Measurements from ENCODE around the gene SPOP. TPM values are rescaled to one million over a fixed set of nuclear protein-coding genes. Genes with fewer than 3 reads are reported as not detected.

Gene SPOP
- total RNA-seq, 4 donors from 2014 or later: 75.6 to 352 (median 95.3) TPM

- Histone ChIP-seq H3K9me3 (no peaks in the 10 kb centered on the region), H3K27ac (peak overlapping the region; percentile 28 to 84 (median 62)), H3K4me3 (no peak overlapping the region), H3K4me1 (peaks cover 0 to 22% (median under 1%) of the 10 kb centered on the region in 4 donors), H3K27me3 (no peaks in the 10 kb centered on the region), H3K36me3 (peaks cover 0 to 4% (median 0%) of the 10 kb centered on the region in 4 donors)
- 80 to 92% methylated on average over 1 to 3 of the region's 3 CpGs for WGBS, 2 donors (ENCODE audit: low coverage in 1 of 2)
- intact Hi-C loops (cut with DNase I; ENCODE audit: low total_unique reads): no loop called here
- no peak for DNase-seq
- in situ Hi-C loops (cut with MboI; ENCODE audit: low pct_ligation_motif_present in 1 of 4, low pct_unique_long_range_greater_than_20kb in 1 of 4, low sequenced_read_pairs in 3 of 4): no loop called here
- no peak for TF ChIP-seq POLR2A (IDR thresholded peaks at IDR 0.05)
- no peak for TF ChIP-seq POLR2AphosphoS5 (IDR thresholded peaks at IDR 0.05)
- no peak for TF ChIP-seq EP300 (IDR thresholded peaks at IDR 0.05; ENCODE audit: low read depth)
- no peak for TF ChIP-seq CTCF (IDR thresholded peaks at IDR 0.05)
Observed at GRCh38 chr17:49640556-49640955, 37.3 kb downstream of the SPOP start.

- intact Hi-C loops (cut with DNase I; ENCODE audit: low total_unique reads) (loop anchor here (10.0 kb wide), 1 partner anchor 64 kb away; the partner anchor contains the start of gene NXPH3), in situ Hi-C loops (cut with MboI; ENCODE audit: low pct_ligation_motif_present in 1 of 4, low pct_unique_long_range_greater_than_20kb in 1 of 4, low sequenced_read_pairs in 3 of 4) (no loop called here)
- H3K4me1 ChIP-seq: peaks cover 5 to 35% (median 8%) of the 10 kb centered on the region in 4 donors
- no peak overlapping the region for H3K4me3 ChIP-seq
- peaks cover 0 to 4% (median 0%) of the 10 kb centered on the region in 4 donors for H3K36me3 ChIP-seq
- no peaks in the 10 kb centered on the region for H3K9me3 ChIP-seq
- H3K27me3 ChIP-seq: no peaks in the 10 kb centered on the region
- H3K27ac ChIP-seq: peak overlapping the region in 3 of 4 donors; percentile 10 to 84 (median 78)
- 86% methylated on average over 5 of the region's 5 CpGs for WGBS, 2 donors (ENCODE audit: low coverage in 1 of 2)
- no peak for DNase-seq
- TF ChIP-seq POLR2AphosphoS5 (IDR thresholded peaks at IDR 0.05): no peak
- TF ChIP-seq CTCF (IDR thresholded peaks at IDR 0.05): no peak
- no peak for TF ChIP-seq EP300 (IDR thresholded peaks at IDR 0.05; ENCODE audit: low read depth)
Observed at GRCh38 chr17:49638818-49639217, 39.1 kb downstream of the SPOP start.

- H3K4me3 ChIP-seq: no peak overlapping the region
- TF ChIP-seq EP300 (IDR thresholded peaks at IDR 0.05; ENCODE audit: low read depth) (no peak), CTCF (IDR thresholded peaks at IDR 0.05) (no peak), POLR2A (IDR thresholded peaks at IDR 0.05) (no peak), POLR2AphosphoS5 (IDR thresholded peaks at IDR 0.05) (no peak)
- WGBS, 2 donors (ENCODE audit: low coverage in 1 of 2): 78% methylated on average over 1 of the region's 1 CpG; no CpG with 5 or more reads in 1 of the 2 donors
- peaks cover 0 to 4% (median 0%) of the 10 kb centered on the region in 4 donors for H3K36me3 ChIP-seq
- H3K27ac ChIP-seq: peak overlapping the region in 3 of 4 donors; percentile 31 to 84 (median 78)
- intact Hi-C loops (cut with DNase I; ENCODE audit: low total_unique reads) (loop anchor here (10.0 kb wide), 1 partner anchor 63 kb away; the partner anchor contains the start of gene NXPH3), in situ Hi-C loops (cut with MboI; ENCODE audit: low pct_ligation_motif_present in 1 of 4, low pct_unique_long_range_greater_than_20kb in 1 of 4, low sequenced_read_pairs in 3 of 4) (no loop called here)
- no peak for DNase-seq
- H3K27me3 ChIP-seq: no peaks in the 10 kb centered on the region
- H3K9me3 ChIP-seq: no peaks in the 10 kb centered on the region
- peaks cover 5 to 46% (median 14%) of the 10 kb centered on the region in 4 donors for H3K4me1 ChIP-seq
Observed at GRCh38 chr17:49637739-49638138, 40.2 kb downstream of the SPOP start.

GRCh38 chr17:49637050-49637449 lies 40.8 kb downstream of the SPOP start:
- intact Hi-C loops (cut with DNase I; ENCODE audit: low total_unique reads): loop anchor here (10.0 kb wide), 1 partner anchor 62 kb away; the partner anchor contains the start of gene NXPH3
- in situ Hi-C loops (cut with MboI; ENCODE audit: low pct_ligation_motif_present in 1 of 4, low pct_unique_long_range_greater_than_20kb in 1 of 4, low sequenced_read_pairs in 3 of 4): no loop called here
- Histone ChIP-seq H3K27me3 (no peaks in the 10 kb centered on the region), H3K4me3 (no peak overlapping the region), H3K4me1 (peaks cover 5 to 53% (median 19%) of the 10 kb centered on the region in 4 donors), H3K36me3 (peaks cover 0 to 4% (median 0%) of the 10 kb centered on the region in 4 donors), H3K27ac (peak overlapping the region in 3 of 4 donors; percentile 31 to 84 (median 78)), H3K9me3 (no peaks in the 10 kb centered on the region)
- WGBS, 2 donors (ENCODE audit: low coverage in 1 of 2): 84 to 89% methylated on average over 4 to 7 of the region's 7 CpGs
- no peak for DNase-seq
- TF ChIP-seq EP300 (IDR thresholded peaks at IDR 0.05; ENCODE audit: low read depth) (no peak), POLR2A (IDR thresholded peaks at IDR 0.05) (no peak), POLR2AphosphoS5 (IDR thresholded peaks at IDR 0.05) (no peak), CTCF (IDR thresholded peaks at IDR 0.05) (no peak)
